Esophagus squamous epithelium (tissue), 5 donors: ENCODE results near the gene C11orf24. TPM values are rescaled to one million over a fixed set of nuclear protein-coding genes. Genes with fewer than 3 reads are reported as not detected.

ENCODE experiments used
- DNase-seq: peaks from one replicate; lab custom pipeline; 2025; lab: John Stamatoyannopoulos, UW
- H3K27ac ChIP-seq, 4 donors: fragments of 200-600 bp; sonication (generic); one replicate each; pipeline ENCODE4 v1.5.1; 2016 to 2019; ENCODE audit warnings: mild to moderate bottlenecking in 1 of 4
- H3K27me3 ChIP-seq, 4 donors: fragments of 200-600 bp; sonication (generic); 1 replicate in 3 of 4; 2 replicates in 1 of 4; pipeline versions ENCODE4 v1.5.1 to v1.6.0; 2017 to 2021; ENCODE audit warnings: antibody characterized with exemption in 1 of 4
- H3K36me3 ChIP-seq, 3 donors: fragments of 200-600 bp; sonication (generic); one replicate each; pipeline ENCODE4 v1.5.1; 2016 to 2019
- H3K4me1 ChIP-seq, 3 donors: fragments of 200-600 bp; sonication (generic); one replicate each; pipeline ENCODE4 v1.5.1; 2017 to 2019
- H3K4me3 ChIP-seq, 4 donors: fragments of 200-600 bp; sonication (generic); 1 replicate in 3 of 4; 2 replicates in 1 of 4; pipeline ENCODE4 v1.5.1; 2016 to 2019; ENCODE audit warnings: mild to moderate bottlenecking in 2 of 4, moderate library complexity in 1 of 4
- H3K9me3 ChIP-seq, 3 donors: fragments of 200-600 bp; sonication (generic); one replicate each; pipeline ENCODE4 v1.5.1; 2016 to 2019
- CTCF ChIP-seq, 6 experiments: fragments of 450-650 bp in 4 of 6; fragments of 200-600 bp in 2 of 6; sonication (generic) in 2 of 6; IDR thresholded peaks; one replicate each; pipeline ENCODE4 v1.5.1; 2016 to 2019; ENCODE audit warnings: antibody characterized with exemption in 6 of 6, mild to moderate bottlenecking in 4 of 6, moderate library complexity in 4 of 6
- POLR2A ChIP-seq, 4 donors: fragments of 450-650 bp; IDR thresholded peaks; one replicate each; pipeline ENCODE4 v1.6.1; 2017; ENCODE audit warnings: antibody characterized with exemption in 4 of 4, mild to moderate bottlenecking in 4 of 4, moderate library complexity in 3 of 4
- WGBS, 2 donors: methylation state at CpG; one replicate each; pipeline ENCODE4 v1.1.5; 2018; 5-methylcytosine and 5-hydroxymethylcytosine counted together
- intact Hi-C: fragments of 100-400 bp; cut with DNase I; formaldehyde crosslinking; loops from one replicate; pipeline ENCODE4 v1.15.0; 2022
- total RNA-seq, 4 donors: library from RNA; depleted of rRNA; stranded (reverse); fragments of >200 nt; gene quantifications; one replicate each; pipeline ENCODE4 v1.1.0, GENCODE V29; 2016
- donor health status: DM: yes; HTN: yes; CAD: no.

Gene C11orf24
- total RNA-seq, 4 donors from 2014 or later: 11.4 to 23.3 (median 12.6) TPM

- Histone ChIP-seq H3K4me1 (peaks cover 7 to 26% (median 20%) of the 10 kb centered on the region in 3 donors), H3K27me3 (no peaks in the 10 kb centered on the region), H3K36me3 (no peaks in the 10 kb centered on the region), H3K9me3 (no peaks in the 10 kb centered on the region), H3K27ac (no peak overlapping the region), H3K4me3 (no peak overlapping the region)
- TF ChIP-seq CTCF (IDR thresholded peaks at IDR 0.05) (no peak), POLR2A (IDR thresholded peaks at IDR 0.05) (no peak)
- 87 to 94% methylated on average over 2 of the region's 2 CpGs for WGBS, 2 donors
- no peak for DNase-seq
- intact Hi-C loops: loop anchor here (10.0 kb wide), 1 partner anchor 65 kb away; no protein-coding TSS in a partner anchor
Observed at GRCh38 chr11:68309621-68310185, 37.9 kb upstream of the C11orf24 start.

- Histone ChIP-seq H3K27me3 (no peaks in the 10 kb centered on the region), H3K27ac (peak overlapping the region in 1 of 4 donors; percentile 39), H3K4me1 (peaks cover 0 to 10% (median 4%) of the 10 kb centered on the region in 3 donors), H3K9me3 (no peaks in the 10 kb centered on the region), H3K36me3 (no peaks in the 10 kb centered on the region), H3K4me3 (no peak overlapping the region)
- intact Hi-C loops: no loop called here
- no peak for DNase-seq
- TF ChIP-seq CTCF (IDR thresholded peaks at IDR 0.05): no peak
- no peak for TF ChIP-seq POLR2A (IDR thresholded peaks at IDR 0.05)
- 56 to 92% methylated on average over 3 to 4 of the region's 11 CpGs for WGBS, 2 donors
Observed at GRCh38 chr11:68308068-68308467, 36.3 kb upstream of the C11orf24 start.

GRCh38 chr11:68306636-68307035 lies 34.9 kb upstream of the C11orf24 start:
- DNase-seq: no peak
- no peaks in the 10 kb centered on the region for H3K9me3 ChIP-seq
- no peak overlapping the region for H3K27ac ChIP-seq
- WGBS, 2 donors: 72 to 100% methylated on average over 3 of the region's 3 CpGs
- peaks cover 0 to 2% (median 2%) of the 10 kb centered on the region in 3 donors for H3K4me1 ChIP-seq
- H3K4me3 ChIP-seq: no peak overlapping the region
- H3K27me3 ChIP-seq: no peaks in the 10 kb centered on the region
- H3K36me3 ChIP-seq: no peaks in the 10 kb centered on the region
- intact Hi-C loops: no loop called here
- TF ChIP-seq CTCF (IDR thresholded peaks at IDR 0.05) (no peak), POLR2A (IDR thresholded peaks at IDR 0.05) (no peak)

GRCh38 chr11:68303982-68304780 lies 32.4 kb upstream of the C11orf24 start:
- Histone ChIP-seq H3K4me3 (no peak overlapping the region), H3K27ac (no peak overlapping the region), H3K4me1 (peaks cover 0 to 2% (median 0%) of the 10 kb centered on the region in 3 donors), H3K9me3 (no peaks in the 10 kb centered on the region), H3K36me3 (no peaks in the 10 kb centered on the region), H3K27me3 (no peaks in the 10 kb centered on the region)
- TF ChIP-seq CTCF (IDR thresholded peaks at IDR 0.05) (no peak), POLR2A (IDR thresholded peaks at IDR 0.05) (no peak)
- no peak for DNase-seq
- 79 to 87% methylated on average over 4 to 7 of the region's 7 CpGs for WGBS, 2 donors
- intact Hi-C loops: no loop called here

GRCh38 chr11:68303083-68303482 lies 31.3 kb upstream of the C11orf24 start:
- Histone ChIP-seq H3K27ac (peak overlapping the region in 1 of 4 donors; percentile 14), H3K4me3 (no peak overlapping the region), H3K27me3 (peaks cover 0 to 9% (median 0%) of the 10 kb centered on the region in 4 donors), H3K4me1 (peaks cover 2 to 7% (median 6%) of the 10 kb centered on the region in 3 donors), H3K36me3 (no peaks in the 10 kb centered on the region), H3K9me3 (no peaks in the 10 kb centered on the region)
- TF ChIP-seq CTCF (IDR thresholded peaks at IDR 0.05) (no peak), POLR2A (IDR thresholded peaks at IDR 0.05) (no peak)
- intact Hi-C loops: no loop called here
- WGBS, 2 donors: 64 to 75% methylated on average over 1 to 2 of the region's 2 CpGs
- DNase-seq: no peak
